ENCODE results near the gene DEFB131B. TPM values are rescaled to one million over a fixed set of nuclear protein-coding genes. Genes with fewer than 3 reads are reported as not detected.

DEFB131B gene
- total and polyA plus RNA-seq, 9 of the 15 experiments (the other 6 are each of a cell fraction or from before 2014, with no cell fraction given): not detected

DNA sequence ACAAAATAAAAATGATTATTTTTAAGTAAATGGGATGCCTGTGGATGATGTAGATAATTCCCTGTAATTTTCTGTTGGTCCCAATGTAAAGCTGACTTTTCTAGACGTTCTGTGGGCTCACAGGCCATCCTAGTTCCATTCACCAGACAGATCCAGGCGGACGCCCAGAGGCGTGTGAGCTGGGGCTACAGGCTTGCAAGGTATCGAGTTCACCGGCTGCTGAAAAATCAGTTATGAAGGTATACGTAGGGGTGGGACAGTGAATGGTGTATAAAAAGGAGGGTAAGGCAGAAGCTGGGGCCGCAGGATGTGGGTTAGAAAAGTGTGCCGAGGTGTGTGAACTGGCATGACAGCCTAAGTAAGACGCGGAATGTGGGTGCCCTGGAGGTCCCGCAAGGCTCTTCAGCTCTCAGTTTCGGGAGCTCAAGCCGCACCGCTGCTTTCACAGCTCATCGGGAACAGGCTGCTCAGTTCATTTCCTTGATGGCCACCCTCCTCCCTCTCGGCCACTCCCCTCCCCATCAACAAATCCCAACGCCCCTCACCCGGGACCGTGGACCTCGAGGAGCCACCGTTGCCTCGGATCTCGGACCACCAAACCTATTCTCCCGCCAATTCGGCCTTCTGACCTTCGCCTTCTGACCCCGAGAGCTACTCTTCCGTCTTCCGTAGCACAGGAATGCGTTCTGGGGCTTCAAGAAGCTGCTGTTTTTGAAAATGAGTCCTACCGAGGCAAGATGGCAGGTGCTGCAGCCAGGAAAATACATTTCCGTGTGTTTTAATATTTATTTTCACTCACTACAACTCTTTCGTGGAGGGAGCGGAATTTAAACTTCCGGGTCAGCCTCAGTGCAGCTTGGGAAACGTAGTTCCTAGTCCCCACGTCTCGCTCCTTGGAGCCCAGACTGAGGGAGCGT is 49.8 kb downstream of the DEFB131B start, which contains the start of gene XNDC1N (continued):
- TF ChIP-seq, protein P1, sequence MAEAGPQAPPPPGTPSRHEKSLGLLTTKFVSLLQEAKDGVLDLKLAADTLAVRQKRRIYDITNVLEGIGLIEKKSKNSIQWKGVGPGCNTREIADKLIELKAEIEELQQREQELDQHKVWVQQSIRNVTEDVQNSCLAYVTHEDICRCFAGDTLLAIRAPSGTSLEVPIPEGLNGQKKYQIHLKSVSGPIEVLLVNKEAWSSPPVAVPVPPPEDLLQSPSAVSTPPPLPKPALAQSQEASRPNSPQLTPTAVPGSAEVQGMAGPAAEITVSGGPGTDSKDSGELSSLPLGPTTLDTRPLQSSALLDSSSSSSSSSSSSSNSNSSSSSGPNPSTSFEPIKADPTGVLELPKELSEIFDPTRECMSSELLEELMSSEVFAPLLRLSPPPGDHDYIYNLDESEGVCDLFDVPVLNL (CRISPR knock-in tag; IDR thresholded peaks at IDR 0.05; ENCODE audit: low read depth): peak; percentile 19; the same call in 1 of the 2 replicates
- TF ChIP-seq, protein P2, sequence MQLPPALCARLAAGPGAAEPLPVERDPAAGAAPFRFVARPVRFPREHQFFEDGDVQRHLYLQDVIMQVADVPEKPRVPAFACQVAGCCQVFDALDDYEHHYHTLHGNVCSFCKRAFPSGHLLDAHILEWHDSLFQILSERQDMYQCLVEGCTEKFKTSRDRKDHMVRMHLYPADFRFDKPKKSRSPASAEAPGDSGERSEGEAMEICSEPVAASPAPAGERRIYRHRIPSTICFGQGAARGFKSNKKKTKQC (CRISPR knock-in tag; IDR thresholded peaks at IDR 0.05): peak; percentile 15; the same call in 1 of the 2 replicates
- TF ChIP-seq ZNF282 (CRISPR knock-in tag; IDR thresholded peaks at IDR 0.05): peak; percentile 85; the same call in 1 of the 2 replicates
- TF ChIP-seq ZKSCAN1 (IDR thresholded peaks at IDR 0.05; ENCODE audit: low read depth, low read length): 0 out of 2 replicates have a peak, but pooled peaks have one; percentile 10
- TF ChIP-seq MTA2 (IDR thresholded peaks at IDR 0.05; ENCODE audit: low read depth): peak; percentile 97
- 0 out of 2 replicates have a peak, but pooled peaks have one; percentile 5 for TF ChIP-seq CC2D1A (IDR thresholded peaks at IDR 0.05)
- TF ChIP-seq RB1 (IDR thresholded peaks at IDR 0.05; ENCODE audit: low read depth): peak; percentile 100
- TF ChIP-seq, protein P3, sequence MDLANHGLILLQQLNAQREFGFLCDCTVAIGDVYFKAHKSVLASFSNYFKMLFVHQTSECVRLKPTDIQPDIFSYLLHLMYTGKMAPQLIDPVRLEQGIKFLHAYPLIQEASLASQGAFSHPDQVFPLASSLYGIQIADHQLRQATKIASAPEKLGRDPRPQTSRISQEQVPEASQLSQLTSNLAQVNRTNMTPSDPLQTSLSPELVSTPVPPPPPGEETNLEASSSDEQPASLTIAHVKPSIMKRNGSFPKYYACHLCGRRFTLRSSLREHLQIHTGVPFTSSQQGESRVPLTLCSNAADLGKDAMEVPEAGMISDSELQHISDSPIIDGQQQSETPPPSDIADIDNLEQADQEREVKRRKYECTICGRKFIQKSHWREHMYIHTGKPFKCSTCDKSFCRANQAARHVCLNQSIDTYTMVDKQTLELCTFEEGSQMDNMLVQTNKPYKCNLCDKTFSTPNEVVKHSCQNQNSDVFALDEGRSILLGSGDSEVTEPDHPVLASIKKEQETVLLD (IDR thresholded peaks at IDR 0.05): peak; percentile 26; the same call in 1 of the 2 replicates
- TF ChIP-seq, protein P4, sequence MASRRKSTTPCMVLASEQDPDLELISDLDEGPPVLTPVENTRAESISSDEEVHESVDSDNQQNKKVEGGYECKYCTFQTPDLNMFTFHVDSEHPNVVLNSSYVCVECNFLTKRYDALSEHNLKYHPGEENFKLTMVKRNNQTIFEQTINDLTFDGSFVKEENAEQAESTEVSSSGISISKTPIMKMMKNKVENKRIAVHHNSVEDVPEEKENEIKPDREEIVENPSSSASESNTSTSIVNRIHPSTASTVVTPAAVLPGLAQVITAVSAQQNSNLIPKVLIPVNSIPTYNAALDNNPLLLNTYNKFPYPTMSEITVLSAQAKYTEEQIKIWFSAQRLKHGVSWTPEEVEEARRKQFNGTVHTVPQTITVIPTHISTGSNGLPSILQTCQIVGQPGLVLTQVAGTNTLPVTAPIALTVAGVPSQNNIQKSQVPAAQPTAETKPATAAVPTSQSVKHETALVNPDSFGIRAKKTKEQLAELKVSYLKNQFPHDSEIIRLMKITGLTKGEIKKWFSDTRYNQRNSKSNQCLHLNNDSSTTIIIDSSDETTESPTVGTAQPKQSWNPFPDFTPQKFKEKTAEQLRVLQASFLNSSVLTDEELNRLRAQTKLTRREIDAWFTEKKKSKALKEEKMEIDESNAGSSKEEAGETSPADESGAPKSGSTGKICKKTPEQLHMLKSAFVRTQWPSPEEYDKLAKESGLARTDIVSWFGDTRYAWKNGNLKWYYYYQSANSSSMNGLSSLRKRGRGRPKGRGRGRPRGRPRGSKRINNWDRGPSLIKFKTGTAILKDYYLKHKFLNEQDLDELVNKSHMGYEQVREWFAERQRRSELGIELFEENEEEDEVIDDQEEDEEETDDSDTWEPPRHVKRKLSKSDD (conservative IDR thresholded peaks at IDR 0.05; ENCODE audit: low read length): no peak
- TF ChIP-seq, protein P5, sequence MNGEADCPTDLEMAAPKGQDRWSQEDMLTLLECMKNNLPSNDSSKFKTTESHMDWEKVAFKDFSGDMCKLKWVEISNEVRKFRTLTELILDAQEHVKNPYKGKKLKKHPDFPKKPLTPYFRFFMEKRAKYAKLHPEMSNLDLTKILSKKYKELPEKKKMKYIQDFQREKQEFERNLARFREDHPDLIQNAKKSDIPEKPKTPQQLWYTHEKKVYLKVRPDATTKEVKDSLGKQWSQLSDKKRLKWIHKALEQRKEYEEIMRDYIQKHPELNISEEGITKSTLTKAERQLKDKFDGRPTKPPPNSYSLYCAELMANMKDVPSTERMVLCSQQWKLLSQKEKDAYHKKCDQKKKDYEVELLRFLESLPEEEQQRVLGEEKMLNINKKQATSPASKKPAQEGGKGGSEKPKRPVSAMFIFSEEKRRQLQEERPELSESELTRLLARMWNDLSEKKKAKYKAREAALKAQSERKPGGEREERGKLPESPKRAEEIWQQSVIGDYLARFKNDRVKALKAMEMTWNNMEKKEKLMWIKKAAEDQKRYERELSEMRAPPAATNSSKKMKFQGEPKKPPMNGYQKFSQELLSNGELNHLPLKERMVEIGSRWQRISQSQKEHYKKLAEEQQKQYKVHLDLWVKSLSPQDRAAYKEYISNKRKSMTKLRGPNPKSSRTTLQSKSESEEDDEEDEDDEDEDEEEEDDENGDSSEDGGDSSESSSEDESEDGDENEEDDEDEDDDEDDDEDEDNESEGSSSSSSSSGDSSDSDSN (IDR thresholded peaks at IDR 0.05; ENCODE audit: borderline replicate concordance in 1 of 2, low read depth in 2 of 2, low read length in 2 of 2): 0 out of 4 replicates have a peak, but pooled peaks of 1 of the 2 experiments have one; percentile 47
- TF ChIP-seq L3MBTL2 (IDR thresholded peaks at IDR 0.05): peak; percentile 95
- TF ChIP-seq, protein P6, sequence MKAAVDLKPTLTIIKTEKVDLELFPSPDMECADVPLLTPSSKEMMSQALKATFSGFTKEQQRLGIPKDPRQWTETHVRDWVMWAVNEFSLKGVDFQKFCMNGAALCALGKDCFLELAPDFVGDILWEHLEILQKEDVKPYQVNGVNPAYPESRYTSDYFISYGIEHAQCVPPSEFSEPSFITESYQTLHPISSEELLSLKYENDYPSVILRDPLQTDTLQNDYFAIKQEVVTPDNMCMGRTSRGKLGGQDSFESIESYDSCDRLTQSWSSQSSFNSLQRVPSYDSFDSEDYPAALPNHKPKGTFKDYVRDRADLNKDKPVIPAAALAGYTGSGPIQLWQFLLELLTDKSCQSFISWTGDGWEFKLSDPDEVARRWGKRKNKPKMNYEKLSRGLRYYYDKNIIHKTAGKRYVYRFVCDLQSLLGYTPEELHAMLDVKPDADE (conservative IDR thresholded peaks at IDR 0.05; ENCODE audit: control insufficient read depth, low read depth, low read length): peak; percentile 6; the same call in 1 of the 2 replicates
- TF ChIP-seq, protein P7, sequence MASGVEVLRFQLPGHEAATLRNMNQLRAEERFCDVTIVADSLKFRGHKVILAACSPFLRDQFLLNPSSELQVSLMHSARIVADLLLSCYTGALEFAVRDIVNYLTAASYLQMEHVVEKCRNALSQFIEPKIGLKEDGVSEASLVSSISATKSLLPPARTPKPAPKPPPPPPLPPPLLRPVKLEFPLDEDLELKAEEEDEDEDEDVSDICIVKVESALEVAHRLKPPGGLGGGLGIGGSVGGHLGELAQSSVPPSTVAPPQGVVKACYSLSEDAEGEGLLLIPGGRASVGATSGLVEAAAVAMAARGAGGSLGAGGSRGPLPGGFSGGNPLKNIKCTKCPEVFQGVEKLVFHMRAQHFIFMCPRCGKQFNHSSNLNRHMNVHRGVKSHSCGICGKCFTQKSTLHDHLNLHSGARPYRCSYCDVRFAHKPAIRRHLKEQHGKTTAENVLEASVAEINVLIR (CRISPR knock-in tag; IDR thresholded peaks at IDR 0.05): 0 out of 2 replicates have a peak, but pooled peaks have one; percentile 19
- TF ChIP-seq JUNB (CRISPR knock-in tag; conservative IDR thresholded peaks at IDR 0.05): no peak
- TF ChIP-seq CTBP1 (IDR thresholded peaks at IDR 0.05; ENCODE audit: borderline replicate concordance): no peak

Measured in K562 (cell line).